HG02970 (cell line): ENCODE results near the gene PLS3.
"Not testable (repeated sequence)": the region's sequence is repeated elsewhere in the genome, so short reads cannot be mapped to it uniquely, and the experiment has no call there.

Source experiments
- ATAC-seq: cut with Tn5 transposase; IDR thresholded peaks from one replicate; pipeline ENCODE4 v1.9.1; 2021; ENCODE audit warnings: mild to moderate bottlenecking, moderate library complexity, moderate number of reproducible peaks; ENCODE audit not compliant: unreplicated experiment, low FRiP score

PLS3 gene

DNA sequence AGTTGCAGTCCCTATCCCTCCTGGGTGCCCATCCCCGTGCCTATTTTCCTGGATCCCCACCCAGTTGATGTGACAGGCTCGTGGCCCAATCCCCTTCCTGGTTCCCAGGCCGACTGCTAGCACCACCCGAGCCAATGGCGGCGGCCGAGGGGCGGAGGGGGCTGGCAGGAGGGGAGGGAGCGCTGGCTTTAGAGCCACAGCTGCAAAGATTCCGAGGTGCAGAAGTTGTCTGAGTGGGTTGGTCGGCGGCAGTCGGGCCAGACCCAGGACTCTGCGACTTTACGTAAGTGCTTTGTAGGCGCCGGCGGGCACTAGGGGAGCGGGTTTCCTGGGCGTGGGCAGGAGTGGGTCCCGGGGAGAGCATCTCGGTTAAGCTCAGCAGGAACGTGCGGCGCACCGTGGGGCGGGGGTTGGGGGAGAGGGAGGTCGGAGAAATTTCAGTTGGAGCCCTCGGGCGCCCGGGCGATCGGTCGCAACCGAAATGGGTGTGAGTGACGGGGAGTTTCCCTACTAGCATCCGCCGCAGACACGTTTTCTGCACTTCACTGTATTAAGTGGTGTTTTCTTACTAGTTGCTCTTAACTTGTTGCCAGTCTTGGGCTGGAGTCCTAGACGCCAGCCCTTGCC, at the start of gene PLS3:
Gene PLS3, plus strand, starts transcription at position 197 of the 627 bp plus-strand sequence. CDS start 49,077 bp downstream, outside the sequence.
- ATAC-seq: no peak

DNA sequence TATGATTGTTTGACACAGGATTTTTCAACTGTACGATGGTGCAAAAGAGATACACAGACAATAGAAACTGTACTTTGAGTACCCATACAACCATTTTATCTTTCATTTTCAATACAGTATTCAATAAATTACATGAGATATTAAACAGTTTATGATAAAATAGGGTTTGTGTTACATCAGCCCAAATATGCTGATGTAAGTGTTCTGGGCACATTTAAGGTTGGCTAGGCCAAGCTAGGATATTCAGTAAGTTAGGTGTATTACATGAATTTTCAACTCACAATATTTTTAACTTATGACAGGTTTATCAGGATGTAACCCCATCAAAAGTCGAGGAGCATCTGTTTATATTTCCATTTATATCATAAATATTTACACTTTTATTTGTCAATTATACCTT, 42.9 kb upstream of the PLS3 start:
- no peak for ATAC-seq

DNA sequence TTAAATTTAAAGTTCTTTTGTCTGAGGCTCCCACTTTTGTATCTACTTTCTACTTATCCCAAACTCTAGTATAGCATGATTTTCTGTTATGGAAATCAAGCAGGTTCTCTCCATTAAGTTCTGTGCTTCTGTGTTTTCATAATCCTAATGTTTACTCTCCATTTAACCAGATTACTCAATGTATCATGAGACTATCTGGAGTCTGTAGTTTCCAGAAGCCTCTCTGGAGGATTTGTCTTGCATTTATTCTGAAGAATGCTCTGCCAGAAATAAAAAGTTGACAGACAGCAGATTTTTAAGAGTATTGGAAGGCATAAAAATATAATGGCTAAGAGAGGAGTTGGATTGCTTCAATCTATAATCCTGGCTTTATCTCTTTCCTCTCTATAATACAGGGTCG, 39.2 kb upstream of the PLS3 start:
- no peak for ATAC-seq

- ATAC-seq: no peak
Measured at GRCh38 chrX:115522952-115523351, 38.0 kb upstream of the PLS3 start.

DNA sequence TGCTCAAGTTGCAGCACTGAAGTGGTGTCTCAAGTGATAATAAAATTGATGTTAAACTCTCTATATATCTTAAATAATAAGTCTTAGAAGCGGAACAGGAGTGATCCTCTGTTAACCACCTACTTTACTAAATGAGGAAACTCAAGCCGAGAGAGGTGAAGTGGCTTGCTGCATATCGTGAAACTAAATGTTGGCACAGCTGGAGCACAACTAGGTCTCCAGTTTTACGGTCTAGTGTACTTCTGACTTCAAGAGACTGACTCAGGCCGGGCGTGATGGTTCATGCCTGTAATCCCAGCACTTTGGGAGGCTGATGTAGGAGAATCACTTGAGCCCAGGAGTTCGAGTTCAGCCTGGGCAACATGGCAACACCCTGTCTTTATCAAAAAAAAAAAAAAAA, 35.5 kb upstream of the PLS3 start:
- no peak for ATAC-seq

GRCh38 chrX:115531818-115532403, 29.1 kb upstream of the PLS3 start:
- ATAC-seq: no peak

DNA sequence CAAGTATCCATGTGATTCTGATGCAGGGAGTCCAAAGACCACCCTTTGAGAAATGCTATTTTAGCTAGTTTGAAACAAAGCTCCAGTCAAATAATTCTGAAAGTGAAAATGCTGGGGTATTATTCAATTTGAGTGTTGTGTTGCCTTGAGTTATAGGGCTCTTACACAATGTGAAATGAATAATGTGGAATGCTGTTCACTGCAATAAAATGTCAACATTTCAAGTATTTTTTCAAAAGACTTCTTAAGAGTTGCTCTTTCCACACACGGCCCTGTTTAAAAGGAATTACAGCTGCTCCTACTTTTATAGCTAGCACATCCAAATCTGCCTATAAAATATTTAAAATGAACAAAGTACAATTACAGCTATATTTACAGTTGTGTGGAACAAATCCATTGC, 27.5 kb upstream of the PLS3 start:
- no peak for ATAC-seq

- ATAC-seq: no peak
Measured at GRCh38 chrX:115534383-115534782, 26.6 kb upstream of the PLS3 start.

DNA sequence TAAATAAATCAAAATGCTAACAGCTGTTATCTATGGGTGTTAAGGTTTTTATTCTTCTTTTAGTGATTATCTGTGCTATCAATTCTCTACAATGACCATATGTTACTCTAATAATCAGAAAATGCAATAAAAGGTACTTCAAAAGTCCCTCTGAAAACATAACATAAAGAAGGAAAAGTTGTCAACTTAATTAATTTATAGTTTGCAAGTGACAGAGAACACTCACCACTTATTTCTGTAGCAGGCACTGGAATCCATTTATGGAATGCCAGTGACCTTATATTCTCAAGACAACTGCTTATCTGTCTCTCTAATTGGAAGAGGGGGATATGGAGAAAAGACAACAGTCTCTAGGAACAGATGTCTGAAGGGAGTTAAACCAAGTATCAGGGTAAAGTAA, 25.6 kb upstream of the PLS3 start:
- no peak for ATAC-seq

DNA sequence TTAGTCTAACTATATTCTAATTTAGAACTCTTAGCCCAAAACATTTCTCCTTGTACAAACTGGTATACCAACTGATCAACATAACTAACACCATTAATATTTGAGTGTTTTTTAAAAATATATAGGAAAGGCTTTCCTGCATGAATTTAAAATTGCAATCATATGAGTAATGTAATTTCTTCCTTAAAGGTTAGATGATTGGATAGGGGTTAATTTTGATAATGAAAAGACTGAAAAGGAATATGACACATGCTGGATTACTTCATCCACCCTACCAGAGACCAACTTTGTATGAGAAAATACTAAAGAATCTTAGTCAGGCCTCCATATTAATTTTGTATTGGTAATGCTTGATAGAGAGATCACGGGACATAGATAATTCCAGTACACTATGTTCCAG, 25.1 kb upstream of the PLS3 start:
- ATAC-seq: no peak

GRCh38 chrX:115539841-115540240, 21.1 kb upstream of the PLS3 start:
- no peak for ATAC-seq

DNA sequence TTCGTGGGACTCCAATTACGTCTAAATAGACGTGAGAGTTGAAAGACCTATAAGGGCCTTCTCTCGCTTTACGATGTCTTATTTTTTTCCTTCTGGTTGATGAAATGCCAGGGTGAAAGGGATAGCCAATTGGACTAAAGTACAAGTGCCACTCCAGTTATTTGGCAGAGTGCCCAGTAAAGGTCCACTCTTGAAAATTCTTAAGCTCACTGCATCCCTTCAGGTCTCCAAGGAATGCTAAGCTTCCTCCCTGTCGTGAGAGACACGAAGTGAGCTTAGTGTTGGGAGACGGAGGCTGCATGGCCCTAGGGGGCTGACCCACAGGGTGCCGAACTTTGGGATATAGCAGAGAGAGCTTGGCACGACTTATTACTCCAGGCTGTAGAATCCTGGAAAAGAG, 19.9 kb upstream of the PLS3 start:
- ATAC-seq: not testable (repeated sequence)

DNA sequence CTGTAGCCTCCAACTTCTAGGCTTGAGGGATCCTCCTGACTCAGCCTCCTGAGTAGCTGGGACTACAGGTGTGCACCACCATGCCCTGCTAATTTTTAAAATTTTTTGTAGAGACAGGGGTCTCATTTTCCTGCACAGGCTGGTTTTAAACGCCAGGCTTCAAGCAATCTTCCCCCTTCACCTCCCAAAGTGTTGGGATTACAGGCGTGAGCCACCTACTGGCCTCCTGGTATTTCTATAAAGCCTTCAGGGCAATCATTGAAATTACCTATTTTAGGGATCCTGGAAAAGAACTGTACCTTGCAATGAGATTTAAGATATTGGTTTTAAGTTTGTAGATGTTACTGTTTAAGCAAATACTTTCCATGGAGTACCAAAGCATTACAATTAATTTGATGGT, 13.5 kb upstream of the PLS3 start:
- ATAC-seq: no peak

- no peak for ATAC-seq
Measured at GRCh38 chrX:115549008-115549407, 12.0 kb upstream of the PLS3 start.

- ATAC-seq: no peak
Measured at GRCh38 chrX:115553171-115553570, 7.8 kb upstream of the PLS3 start.

DNA sequence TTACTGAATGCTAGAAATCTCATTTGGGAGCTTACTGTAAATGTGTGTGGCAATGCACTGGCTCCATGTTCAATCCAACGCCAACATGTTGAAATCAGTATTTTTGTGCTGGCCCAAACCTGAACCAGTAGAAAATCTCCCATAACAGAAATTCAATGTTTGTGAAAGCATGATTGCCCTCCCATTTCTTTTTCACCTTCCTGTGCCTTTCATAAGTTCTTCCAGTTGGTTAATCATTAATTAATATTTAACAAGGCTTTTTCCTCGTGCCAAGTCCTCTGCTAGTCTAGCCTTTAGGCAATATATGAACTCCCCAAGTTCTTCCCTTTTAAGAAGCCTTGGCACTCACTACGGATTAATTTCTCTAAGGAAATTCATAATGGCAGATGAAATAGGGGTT, 1.3 kb upstream of the PLS3 start:
- ATAC-seq: no peak

DNA sequence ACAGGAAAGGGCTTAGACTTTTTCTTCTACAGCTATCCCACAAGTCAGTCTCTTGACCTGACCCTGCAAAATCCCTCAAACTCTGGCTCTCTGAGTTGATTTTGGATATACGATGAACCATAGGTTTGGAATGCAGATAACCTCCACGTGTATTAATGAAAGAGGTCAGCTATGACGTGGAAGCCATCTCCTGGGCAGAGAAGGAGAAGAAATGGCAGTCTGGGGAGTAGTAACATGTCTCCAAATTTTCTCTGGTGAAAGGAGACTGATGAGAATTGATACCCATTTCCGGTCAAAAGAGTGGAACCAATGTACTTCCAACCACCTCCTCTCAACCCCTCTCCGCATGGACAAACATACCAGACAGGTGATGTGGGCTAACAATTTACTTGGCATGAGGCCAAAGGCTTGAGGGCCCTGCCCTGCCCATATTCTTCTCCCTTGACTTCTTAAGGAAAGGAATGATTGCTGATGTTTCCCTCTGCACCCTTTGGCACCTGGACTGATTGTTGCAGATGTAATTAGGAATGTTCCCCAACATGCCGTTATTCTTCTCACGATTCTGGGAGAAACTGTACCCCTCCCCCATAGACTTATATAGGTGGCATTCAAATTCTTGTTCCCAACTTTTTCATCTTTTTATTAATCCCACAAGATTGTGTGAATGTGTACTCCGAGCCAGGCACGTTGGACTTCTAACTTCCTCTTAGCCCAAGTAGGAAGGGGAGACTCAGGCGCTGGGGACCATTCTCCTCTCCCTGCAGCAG, 580 bp upstream of the PLS3 start:
- ATAC-seq: no peak

- no peak for ATAC-seq
Measured at GRCh38 chrX:115561605-115562479, 868 bp downstream of the PLS3 start.

DNA sequence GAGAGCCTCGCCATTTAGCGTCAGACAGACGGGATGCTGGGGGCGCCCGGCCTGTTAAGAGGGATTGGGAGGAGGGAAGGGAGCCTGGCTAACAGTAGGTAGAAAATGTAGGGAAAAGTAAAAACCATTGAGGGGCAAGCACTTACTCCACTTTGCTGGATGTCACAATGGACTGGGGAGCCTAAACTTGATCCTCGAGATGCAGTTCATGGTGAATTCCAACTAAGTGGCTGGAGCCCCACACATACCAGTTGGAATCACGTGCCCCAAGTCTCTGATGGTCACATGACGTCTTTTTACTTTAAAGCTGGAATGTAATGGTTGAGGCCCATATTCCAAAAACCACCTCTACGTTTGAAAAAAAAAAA, 1.5 kb downstream of the PLS3 start:
- no peak for ATAC-seq

- ATAC-seq: no peak
Measured at GRCh38 chrX:115563633-115564162, 2.7 kb downstream of the PLS3 start.

GRCh38 chrX:115564243-115564642, 3.3 kb downstream of the PLS3 start:
- ATAC-seq: no peak
